ENCODE results near the gene LRMDA.

Gene LRMDA

DNA sequence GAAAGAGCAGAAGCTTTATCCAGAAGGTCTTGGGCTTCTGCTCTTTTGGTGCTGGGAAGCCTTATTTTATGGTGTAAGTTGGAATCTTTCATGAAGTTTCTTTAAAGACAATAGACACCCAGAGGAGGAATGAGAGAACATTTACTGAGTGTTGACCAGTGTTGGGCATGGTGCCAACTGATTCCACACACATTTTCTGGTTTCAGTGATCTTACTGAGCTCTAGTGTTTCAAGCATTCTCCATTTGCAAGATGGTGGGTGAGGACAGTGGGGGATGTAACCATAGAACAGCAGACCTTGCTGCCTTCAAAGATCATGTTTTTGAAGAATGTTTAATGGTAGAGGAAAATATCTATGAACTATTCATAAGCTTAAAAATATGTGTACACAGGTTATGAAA lies 114.6 kb downstream of the LRMDA start:
- TF ChIP-seq, protein P1, sequence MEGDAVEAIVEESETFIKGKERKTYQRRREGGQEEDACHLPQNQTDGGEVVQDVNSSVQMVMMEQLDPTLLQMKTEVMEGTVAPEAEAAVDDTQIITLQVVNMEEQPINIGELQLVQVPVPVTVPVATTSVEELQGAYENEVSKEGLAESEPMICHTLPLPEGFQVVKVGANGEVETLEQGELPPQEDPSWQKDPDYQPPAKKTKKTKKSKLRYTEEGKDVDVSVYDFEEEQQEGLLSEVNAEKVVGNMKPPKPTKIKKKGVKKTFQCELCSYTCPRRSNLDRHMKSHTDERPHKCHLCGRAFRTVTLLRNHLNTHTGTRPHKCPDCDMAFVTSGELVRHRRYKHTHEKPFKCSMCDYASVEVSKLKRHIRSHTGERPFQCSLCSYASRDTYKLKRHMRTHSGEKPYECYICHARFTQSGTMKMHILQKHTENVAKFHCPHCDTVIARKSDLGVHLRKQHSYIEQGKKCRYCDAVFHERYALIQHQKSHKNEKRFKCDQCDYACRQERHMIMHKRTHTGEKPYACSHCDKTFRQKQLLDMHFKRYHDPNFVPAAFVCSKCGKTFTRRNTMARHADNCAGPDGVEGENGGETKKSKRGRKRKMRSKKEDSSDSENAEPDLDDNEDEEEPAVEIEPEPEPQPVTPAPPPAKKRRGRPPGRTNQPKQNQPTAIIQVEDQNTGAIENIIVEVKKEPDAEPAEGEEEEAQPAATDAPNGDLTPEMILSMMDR (IDR thresholded peaks at IDR 0.05) = no peak

DNA sequence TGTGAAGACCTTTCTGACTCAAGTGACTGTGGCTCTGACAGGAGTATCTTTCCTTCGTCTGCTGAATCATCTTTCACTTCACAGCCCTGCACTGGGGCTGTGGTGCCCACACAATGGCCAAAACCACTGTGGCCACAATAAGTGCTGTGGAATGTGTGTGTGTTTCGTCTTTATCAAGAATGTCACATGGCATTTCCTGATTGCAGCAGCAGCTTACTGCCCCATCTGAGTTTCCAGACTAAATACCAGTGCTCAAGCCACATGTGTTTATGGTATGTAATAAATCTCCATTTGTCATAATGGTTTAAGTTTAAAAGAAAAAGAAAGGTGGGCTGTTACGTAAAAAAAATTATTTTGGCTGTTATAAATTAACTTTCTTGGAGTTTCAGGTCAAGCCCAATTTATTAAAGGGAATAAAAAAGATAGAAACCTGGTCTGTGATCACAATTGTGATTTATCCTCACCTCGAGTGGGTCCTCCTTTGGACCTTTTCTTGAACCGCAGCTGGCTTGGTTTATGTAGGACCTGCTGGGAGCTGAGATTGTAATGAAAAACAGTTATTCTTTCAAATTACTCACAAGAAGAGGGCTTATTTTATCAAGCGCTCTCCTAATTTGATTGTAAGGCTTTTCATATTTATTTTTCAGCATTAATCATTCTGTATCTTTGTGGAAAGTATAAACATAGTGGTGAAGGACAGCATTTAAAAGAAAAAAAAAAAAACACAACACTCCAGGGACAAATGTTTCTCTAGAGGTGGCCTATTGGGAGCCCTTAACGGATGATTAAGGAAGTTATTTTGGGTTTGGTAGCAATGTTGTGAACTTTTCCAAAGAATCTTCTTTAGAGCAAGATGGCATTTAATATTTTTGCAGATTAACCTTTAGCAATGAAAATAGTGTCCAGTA lies 116.2 kb downstream of the LRMDA start:
- TF ChIP-seq, protein P1 (IDR thresholded peaks at IDR 0.05) = no peak

DNA sequence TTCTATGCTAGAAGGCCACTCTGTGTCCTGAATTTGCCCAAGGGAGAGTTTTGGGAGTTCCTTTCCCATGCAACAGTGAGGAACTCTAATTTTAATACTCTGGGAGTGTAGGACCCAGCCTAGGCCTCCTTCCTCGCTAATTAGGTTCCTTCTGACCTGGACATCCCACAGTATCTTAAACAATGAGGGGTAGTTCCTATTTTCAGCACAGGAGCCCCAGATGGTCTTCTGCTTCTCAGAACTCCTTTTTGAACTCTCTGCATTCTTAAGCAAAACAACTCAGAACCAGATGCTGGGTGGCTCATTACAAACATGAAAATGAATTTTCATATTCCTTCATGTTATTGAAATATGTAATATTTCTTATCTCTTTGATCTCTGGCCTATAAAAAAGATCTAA lies 116.9 kb downstream of the LRMDA start:
- TF ChIP-seq, protein P1 (IDR thresholded peaks at IDR 0.05) = no peak

DNA sequence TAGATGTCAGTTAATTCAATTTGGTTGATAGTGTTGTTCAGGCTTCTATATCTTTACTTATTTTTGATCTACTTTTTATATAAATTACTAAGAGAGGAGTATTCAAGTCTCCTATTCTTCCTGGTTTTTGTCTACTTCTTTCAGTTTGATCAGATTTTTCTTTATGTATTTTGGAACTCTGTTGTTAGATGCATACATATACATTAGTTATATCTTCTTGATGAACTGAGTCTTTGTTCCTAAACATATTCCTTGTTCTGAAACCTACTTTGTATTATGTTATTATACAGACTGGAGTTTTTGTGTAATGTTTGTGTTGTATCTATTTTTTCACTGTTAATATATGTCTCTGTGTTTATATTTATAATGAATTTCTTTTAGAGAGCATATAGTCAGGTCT lies 118.8 kb downstream of the LRMDA start:
- TF ChIP-seq, protein P1 (IDR thresholded peaks at IDR 0.05) = no peak

DNA sequence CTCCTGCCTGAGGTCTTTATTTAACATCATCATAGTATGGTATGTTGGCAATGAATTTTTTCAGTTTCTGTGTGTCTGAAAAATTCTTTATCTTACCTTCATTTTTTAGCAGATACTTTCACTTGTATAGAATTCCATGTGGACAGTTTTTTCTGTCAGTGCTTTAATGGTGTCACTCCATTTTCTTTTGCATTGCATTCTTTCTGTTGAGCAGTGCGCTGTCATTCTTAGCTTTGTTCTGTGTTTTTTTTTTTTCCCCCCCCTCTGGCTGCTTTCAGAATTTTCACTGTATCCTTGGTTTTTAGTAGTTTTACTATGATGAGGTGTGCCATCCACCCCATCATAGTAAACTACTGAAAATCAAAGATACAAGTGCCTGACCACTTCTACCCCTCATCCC lies 120.7 kb downstream of the LRMDA start:
- TF ChIP-seq, protein P1 (IDR thresholded peaks at IDR 0.05) = no peak

DNA sequence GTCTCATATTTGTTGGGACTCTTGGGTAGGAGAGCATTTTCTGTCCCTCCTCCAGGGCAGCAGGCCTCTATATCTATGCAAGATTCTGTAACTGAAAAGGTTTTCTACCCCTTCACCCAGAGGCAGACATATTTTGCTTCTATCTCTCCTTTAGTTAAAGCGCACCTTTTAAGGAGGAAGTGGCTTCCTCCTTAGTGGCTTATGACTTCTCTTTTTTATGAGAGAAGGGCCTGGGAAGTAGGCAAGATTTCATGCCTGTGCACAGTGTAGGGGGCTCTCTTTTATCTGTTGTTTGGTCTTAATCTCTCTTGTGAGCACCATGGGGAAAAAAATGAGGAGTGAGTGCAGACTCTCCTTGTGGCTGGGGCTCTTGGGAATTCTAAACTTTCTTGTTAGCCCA lies 122.1 kb downstream of the LRMDA start:
- TF ChIP-seq, protein P1 (IDR thresholded peaks at IDR 0.05) = no peak

DNA sequence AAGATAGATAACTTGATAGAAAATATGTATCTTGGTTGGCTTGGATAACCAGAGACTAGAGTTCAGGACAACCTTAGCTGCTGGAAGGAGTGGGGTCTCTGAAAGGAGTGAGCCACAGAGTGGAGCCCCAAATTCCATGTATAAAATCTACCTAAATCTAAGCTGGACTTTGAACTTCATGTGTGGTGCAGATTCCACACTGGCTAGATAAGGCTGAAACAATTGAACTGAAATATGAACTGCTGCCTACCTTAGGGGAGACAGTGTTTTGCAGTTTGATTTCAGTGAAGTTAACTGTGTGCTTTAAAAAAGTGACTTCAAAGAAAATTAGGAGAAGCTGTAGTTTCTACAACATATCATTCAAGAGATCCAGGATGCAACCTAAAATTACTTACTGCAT lies 123.9 kb downstream of the LRMDA start:
- TF ChIP-seq, protein P1 (IDR thresholded peaks at IDR 0.05) = no peak
